ENCODE results near the gene ATG2B. TPM values are rescaled to one million over a fixed set of nuclear protein-coding genes. Genes with fewer than 3 reads are reported as not detected.

The ATG2B gene
- polyA plus RNA-seq, 2 of the 4 experiments (the other 2 are of a cell fraction): 7.1 to 17.0 TPM

DNA sequence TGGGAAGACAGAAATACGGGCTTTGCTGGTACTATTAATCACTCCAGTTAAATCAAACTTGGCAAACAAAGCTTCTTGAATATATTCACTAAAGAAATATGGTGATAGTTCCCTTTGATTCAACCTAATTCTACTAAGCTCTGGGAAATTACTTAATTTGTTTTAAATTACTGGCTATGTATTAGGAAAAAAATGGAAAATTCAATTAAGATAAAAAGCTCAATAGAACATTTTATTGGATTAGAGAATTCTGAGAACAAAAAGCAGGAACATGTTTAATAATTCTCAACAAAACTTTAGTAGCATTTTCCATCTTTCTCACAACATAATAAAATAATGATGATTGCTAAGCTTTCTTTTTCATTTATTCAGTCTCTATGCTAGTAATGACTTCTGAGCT lies 76.9 kb downstream of the ATG2B start:
- no peak for TF ChIP-seq NPAS2 (CRISPR knock-in tag; IDR thresholded peaks at IDR 0.05; ENCODE audit: borderline replicate concordance)
- TF ChIP-seq NFE2L2 (conservative IDR thresholded peaks at IDR 0.05; ENCODE audit: low read length): no peak
- TF ChIP-seq RFX5 (IDR thresholded peaks at IDR 0.05): no peak
- TF ChIP-seq ZNF302 (CRISPR knock-in tag; IDR thresholded peaks at IDR 0.05): no peak
- no peak for TF ChIP-seq ESRRA (IDR thresholded peaks at IDR 0.05; ENCODE audit: borderline replicate concordance, low read length)
- no peak for TF ChIP-seq JUN (IDR thresholded peaks at IDR 0.05)
- TF ChIP-seq RAD21 (conservative IDR thresholded peaks at IDR 0.05 in 1 of 2, IDR thresholded peaks at IDR 0.05 in 1 of 2): no peak
- no peak for TF ChIP-seq EHMT2 (IDR thresholded peaks at IDR 0.05; ENCODE audit: low read depth)
- Histone ChIP-seq H3K4me2 (no peak overlapping the region), H3K4me3 (no peak overlapping the region), H3K9me3 (no peaks in the 10 kb centered on the region), H3K4me1 (peaks cover 6% of the 10 kb centered on the region), H3K27ac (no peak overlapping the region)
- no peak for DNase-seq (ENCODE audit: low read depth in 1 of 2, low spot score in 1 of 2)
- no peak for FAIRE-seq
- ATAC-seq: no peak
- WGBS (ENCODE audit: missing lambda C conversion rate): 80% methylated on average over 1 of the region's 1 CpG
- ChIA-PET CTCF (interaction anchor here (0.7 to 18.7 kb wide), 4 partner anchors 10 to 513 kb away, joined by 3 to 486 read pairs (median 16); no protein-coding TSS in a partner anchor), POLR2A (no interaction called here)

DNA sequence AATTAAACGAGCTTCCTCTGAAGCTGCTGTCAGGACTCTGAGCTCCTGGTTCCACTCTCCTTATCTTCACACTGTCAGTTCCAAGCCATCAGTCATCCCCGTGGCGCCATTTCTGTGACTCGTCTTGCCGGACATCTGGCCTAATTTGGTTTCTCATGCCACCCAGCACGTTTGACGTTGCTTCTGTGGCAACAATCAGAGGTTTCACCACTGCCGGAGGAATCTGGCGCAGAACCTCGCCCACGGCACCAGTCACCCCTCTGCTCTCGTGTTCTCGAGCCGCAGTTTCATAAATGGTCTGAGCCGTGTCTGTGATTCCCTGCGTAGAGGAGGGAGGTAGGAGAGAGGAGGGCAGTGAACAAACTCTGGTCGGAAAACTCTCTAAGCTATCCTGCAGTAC lies 77.5 kb downstream of the ATG2B start:
- H3K27ac ChIP-seq: no peak overlapping the region
- DNase-seq (ENCODE audit: low read depth in 1 of 2, low spot score in 1 of 2) (no peak), FAIRE-seq (no peak), ATAC-seq (no peak)
- H3K4me1 ChIP-seq: peaks cover 10% of the 10 kb centered on the region
- CTCF ChIA-PET: interaction anchor here (1.0 to 18.7 kb wide), 4 partner anchors 10 to 292 kb away, joined by 3 to 486 read pairs (median 18); no protein-coding TSS in a partner anchor
- TF ChIP-seq FOXS1 (CRISPR knock-in tag; IDR thresholded peaks at IDR 0.05): no peak
- no peak for TF ChIP-seq MYC (IDR thresholded peaks at IDR 0.05; ENCODE audit: borderline replicate concordance, low read length)
- no peak for TF ChIP-seq HOXB5 (CRISPR knock-in tag; IDR thresholded peaks at IDR 0.05)
- no peak for TF ChIP-seq RCOR1 (IDR thresholded peaks at IDR 0.05; ENCODE audit: low read depth, low read length)
- TF ChIP-seq CTCF (IDR thresholded peaks at IDR 0.05): no peak
- no peak for TF ChIP-seq EHMT2 (IDR thresholded peaks at IDR 0.05; ENCODE audit: low read depth)
- TF ChIP-seq, protein P1, sequence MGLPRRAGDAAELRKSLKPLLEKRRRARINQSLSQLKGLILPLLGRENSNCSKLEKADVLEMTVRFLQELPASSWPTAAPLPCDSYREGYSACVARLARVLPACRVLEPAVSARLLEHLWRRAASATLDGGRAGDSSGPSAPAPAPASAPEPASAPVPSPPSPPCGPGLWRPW (IDR thresholded peaks at IDR 0.05): no peak
- H3K9me3 ChIP-seq: no peaks in the 10 kb centered on the region
- POLR2A ChIA-PET: no interaction called here
- WGBS (ENCODE audit: missing lambda C conversion rate): 92% methylated on average over 17 of the region's 17 CpGs
- no peak overlapping the region for H3K4me2 ChIP-seq
- H3K4me3 ChIP-seq: no peak overlapping the region

GRCh38 chr14:96284430-96284829 lies 78.7 kb downstream of the ATG2B start:
- H3K4me3 ChIP-seq: no peak overlapping the region
- no peak overlapping the region for H3K27ac ChIP-seq
- ChIA-PET CTCF (interaction anchor here (1.3 to 18.7 kb wide), 3 partner anchors 9 to 183 kb away, joined by 4 to 486 read pairs (median 8); no protein-coding TSS in a partner anchor), POLR2A (no interaction called here)
- H3K4me1 ChIP-seq: peaks cover 20% of the 10 kb centered on the region
- TF ChIP-seq ZC3H11A (IDR thresholded peaks at IDR 0.05) (no peak), RAD21 (conservative IDR thresholded peaks at IDR 0.05 in 1 of 2, IDR thresholded peaks at IDR 0.05 in 1 of 2) (no peak)
- DNase-seq (ENCODE audit: low read depth in 1 of 2, low spot score in 1 of 2) (no peak), FAIRE-seq (no peak), ATAC-seq (no peak)
- no peak overlapping the region for H3K4me2 ChIP-seq
- 17% methylated on average over 1 of the region's 1 CpG for WGBS (ENCODE audit: missing lambda C conversion rate)
- H3K9me3 ChIP-seq: no peaks in the 10 kb centered on the region

DNA sequence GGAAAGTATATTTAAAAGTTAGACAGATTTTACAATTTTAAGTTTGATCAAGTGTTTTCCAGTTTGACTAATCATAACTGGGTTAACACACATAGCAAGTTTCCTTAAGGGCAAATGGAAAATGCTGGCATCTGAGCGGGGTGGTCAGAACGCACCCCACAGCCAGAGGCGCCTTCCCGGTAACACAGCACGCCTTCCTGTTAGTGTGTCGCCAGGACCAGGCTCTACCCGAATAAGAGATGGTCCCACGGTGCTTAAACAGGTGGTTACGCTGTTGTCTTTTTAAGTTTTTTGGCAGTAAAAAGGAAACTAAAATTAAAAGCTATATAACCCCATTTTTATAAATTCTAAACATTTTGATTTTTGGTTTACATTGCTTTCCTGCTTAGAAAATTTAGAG lies 79.1 kb downstream of the ATG2B start:
- WGBS (ENCODE audit: missing lambda C conversion rate): 93% methylated on average over 9 of the region's 9 CpGs
- no peaks in the 10 kb centered on the region for H3K9me3 ChIP-seq
- DNase-seq (ENCODE audit: low read depth in 1 of 2, low spot score in 1 of 2): no peak
- ATAC-seq: no peak
- no peak for FAIRE-seq
- no peak overlapping the region for H3K4me2 ChIP-seq
- peaks cover 22% of the 10 kb centered on the region for H3K4me1 ChIP-seq
- POLR2A ChIA-PET: no interaction called here
- H3K4me3 ChIP-seq: no peak overlapping the region
- no peak overlapping the region for H3K27ac ChIP-seq
- CTCF ChIA-PET: interaction anchor here (1.3 to 18.7 kb wide), 2 partner anchors 12 to 183 kb away, joined by 4 to 486 read pairs; no protein-coding TSS in a partner anchor
- TF ChIP-seq EHF (CRISPR knock-in tag; IDR thresholded peaks at IDR 0.05): no peak
- TF ChIP-seq E2F6 (IDR thresholded peaks at IDR 0.05; ENCODE audit: borderline replicate concordance, low read depth): no peak
- TF ChIP-seq RARB (CRISPR knock-in tag; IDR thresholded peaks at IDR 0.05): no peak
- no peak for TF ChIP-seq ZFP36 (IDR thresholded peaks at IDR 0.05; ENCODE audit: borderline replicate concordance, partially characterized antibody)
- TF ChIP-seq SMC3 (IDR thresholded peaks at IDR 0.05): no peak
- no peak for TF ChIP-seq HOXA7 (CRISPR knock-in tag; IDR thresholded peaks at IDR 0.05)
- no peak for TF ChIP-seq HOXB13 (CRISPR knock-in tag; IDR thresholded peaks at IDR 0.05; ENCODE audit: low read depth)
- TF ChIP-seq ZC3H11A (IDR thresholded peaks at IDR 0.05): no peak
- TF ChIP-seq ZSCAN20 (CRISPR knock-in tag; IDR thresholded peaks at IDR 0.05): no peak
- TF ChIP-seq, protein P2, sequence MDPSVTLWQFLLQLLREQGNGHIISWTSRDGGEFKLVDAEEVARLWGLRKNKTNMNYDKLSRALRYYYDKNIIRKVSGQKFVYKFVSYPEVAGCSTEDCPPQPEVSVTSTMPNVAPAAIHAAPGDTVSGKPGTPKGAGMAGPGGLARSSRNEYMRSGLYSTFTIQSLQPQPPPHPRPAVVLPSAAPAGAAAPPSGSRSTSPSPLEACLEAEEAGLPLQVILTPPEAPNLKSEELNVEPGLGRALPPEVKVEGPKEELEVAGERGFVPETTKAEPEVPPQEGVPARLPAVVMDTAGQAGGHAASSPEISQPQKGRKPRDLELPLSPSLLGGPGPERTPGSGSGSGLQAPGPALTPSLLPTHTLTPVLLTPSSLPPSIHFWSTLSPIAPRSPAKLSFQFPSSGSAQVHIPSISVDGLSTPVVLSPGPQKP (IDR thresholded peaks at IDR 0.05; ENCODE audit: low read depth, low read length): no peak
- TF ChIP-seq CBX2 (IDR thresholded peaks at IDR 0.05; ENCODE audit: borderline replicate concordance, low read depth): no peak
- TF ChIP-seq KDM5A (IDR thresholded peaks at IDR 0.05): no peak
- no peak for TF ChIP-seq GATA3 (IDR thresholded peaks at IDR 0.05; ENCODE audit: borderline replicate concordance)
- no peak for TF ChIP-seq POLR2A (IDR thresholded peaks at IDR 0.05; ENCODE audit: low read length)
- TF ChIP-seq CEBPB (IDR thresholded peaks at IDR 0.05): no peak
- TF ChIP-seq ZNF302 (CRISPR knock-in tag; IDR thresholded peaks at IDR 0.05): no peak
- TF ChIP-seq RFX5 (IDR thresholded peaks at IDR 0.05): no peak
